OCI-LY7 (cell line): Measurements from ENCODE around the gene ELAC2. TPM values are rescaled to one million over a fixed set of nuclear protein-coding genes. Genes with fewer than 3 reads are reported as not detected.

ENCODE experiments used
- BruUV-seq: library from RNA; stranded (reverse); fragments of 400-500 nt; replicated peaks from 2 replicates; lab custom pipeline; 2021; lab: Mats Ljungman, UMichigan
- CTCF ChIA-PET: fragments of 300-600 bp; sonication (Branson Sonifier 250); formaldehyde crosslinking; loops from one replicate; lab custom pipeline; 2022; ENCODE audit warnings: antibody characterized with exemption; ENCODE audit not compliant: unreplicated experiment; lab: Charles Lee
- POLR2A ChIA-PET: fragments of 300-600 bp; sonication (Branson Sonifier 250); formaldehyde crosslinking; loops from one replicate; lab custom pipeline; 2022; ENCODE audit warnings: antibody characterized with exemption; lab: Charles Lee
- DNase-seq: peaks from one replicate; pipeline ENCODE4 v3.0.0-alpha.2; 2015; ENCODE audit warnings: low spot score
- H2AFZ ChIP-seq: fragments of 200-600 bp; sonication (generic), shearing (Covaris generic); 2 replicates; pipeline ENCODE4 v1.6.1; 2014; ENCODE audit warnings: mild to moderate bottlenecking, antibody characterized with exemption, low read length, moderate library complexity
- H3K27ac ChIP-seq: fragments of 200-600 bp; sonication (generic); 2 replicates; pipeline ENCODE4 v1.5.1; 2014; ENCODE audit warnings: mixed run types, low read depth, mild to moderate bottlenecking, moderate library complexity, low read length, inconsistent platforms; ENCODE audit not compliant: poor library complexity, severe bottlenecking
- H3K36me3 ChIP-seq: fragments of 200-600 bp; sonication (generic); 2 replicates; pipeline ENCODE4 v1.6.1; 2014; ENCODE audit warnings: mild to moderate bottlenecking, antibody characterized with exemption, low read length, moderate library complexity, mixed read lengths; ENCODE audit not compliant: insufficient read depth
- H3K4me1 ChIP-seq: fragments of 200-600 bp; sonication (generic); 2 replicates; pipeline ENCODE4 v1.5.1; 2014; ENCODE audit warnings: mild to moderate bottlenecking, low read length; ENCODE audit not compliant: insufficient read depth, poor library complexity, severe bottlenecking
- H3K4me2 ChIP-seq: fragments of 200-600 bp; sonication (generic); 2 replicates; pipeline ENCODE4 v1.6.1; 2014; ENCODE audit warnings: mild to moderate bottlenecking, low read length
- H3K4me3 ChIP-seq: fragments of 200-600 bp; sonication (generic); 2 replicates; pipeline ENCODE4 v1.5.1; 2014; ENCODE audit warnings: mild to moderate bottlenecking, low read depth, low read length; ENCODE audit not compliant: poor library complexity, severe bottlenecking
- H3K79me2 ChIP-seq: fragments of 200-600 bp; sonication (generic); 2 replicates; pipeline ENCODE4 v1.6.1; 2016; ENCODE audit warnings: low read depth, mild to moderate bottlenecking, low read length, moderate library complexity, mixed read lengths; ENCODE audit not compliant: insufficient read depth
- H3K9me2 ChIP-seq: fragments of 200-600 bp; sonication (generic); 2 replicates; pipeline ENCODE4 v1.6.1; 2016; ENCODE audit warnings: mild to moderate bottlenecking, low read length, mixed read lengths; ENCODE audit not compliant: insufficient read depth
- H3K9me3 ChIP-seq: fragments of 200-600 bp; sonication (generic); 2 replicates; pipeline ENCODE4 v1.6.1; 2014; ENCODE audit warnings: mild to moderate bottlenecking, mixed run types, low read length, mixed read lengths
- H4K20me1 ChIP-seq: fragments of 200-600 bp; sonication (generic); 2 replicates; pipeline ENCODE4 v1.6.1; 2014; ENCODE audit warnings: mild to moderate bottlenecking, antibody characterized with exemption, low read length, moderate library complexity, mixed read lengths; ENCODE audit not compliant: insufficient read depth
- CTCF ChIP-seq: fragments of 200-600 bp; sonication (generic); conservative IDR thresholded peaks from 2 replicates; pipeline ENCODE4 v1.5.1; 2014; ENCODE audit warnings: mild to moderate bottlenecking, antibody characterized with exemption, low read length, moderate library complexity, mixed read lengths
- EZH2phosphoT487 ChIP-seq: fragments of 200-600 bp; sonication (generic); IDR thresholded peaks from 2 replicates; pipeline ENCODE4 v1.6.1; 2018; ENCODE audit warnings: low read depth, borderline replicate concordance, mild to moderate bottlenecking, mixed run types, antibody characterized with exemption, low read length, moderate library complexity, mixed read lengths
- intact Hi-C: fragments of 100-400 bp; cut with micrococcal nuclease; formaldehyde crosslinking; loops from one replicate; pipeline ENCODE4 v1.10.0; 2022; ENCODE audit not compliant: unreplicated experiment
- total RNA-seq, 2 experiments: library from RNA; depleted of rRNA in 1 of 2; stranded (reverse); fragments of >200 nt in 1 of 2; shearing (Covaris generic) in 1 of 2; gene quantifications; 2 replicates each; pipeline ENCODE4 v1.2.3, GENCODE V29; 2014 to 2022

Gene ELAC2
- total RNA-seq, 2 experiments from 2014 or later: 90.7 to 127 TPM

- no peak for TF ChIP-seq CTCF
- no peak for TF ChIP-seq EZH2phosphoT487
- Histone ChIP-seq H2AFZ (no peak overlapping the region), H3K4me3 (no peak overlapping the region), H3K36me3 (peaks cover 11% of the 10 kb centered on the region; the same call in 1 of the 2 replicates), H3K4me1 (no peaks in the 10 kb centered on the region), H3K9me2 (no peaks in the 10 kb centered on the region), H3K27ac (no peak overlapping the region), H4K20me1 (no peaks in the 10 kb centered on the region), H3K79me2 (no peaks in the 10 kb centered on the region), H3K9me3 (no peaks in the 10 kb centered on the region), H3K4me2 (no peak overlapping the region)
- ChIA-PET CTCF (no interaction called here), POLR2A (no interaction called here)
- no TSS peak for BruUV-seq
- no peak for DNase-seq
- intact Hi-C loops: no loop called here
These were observed 70.8 kb downstream of the ELAC2 start for GRCh38 chr17:12947047-12947446.

Other genes with a start within 250 kb of the ELAC2 start
- gene ARHGAP44, start 228.5 kb downstream of the ELAC2 start, total RNA-seq (2014; rRNA removed; shearing (Covaris generic)): 11.1 and 13.7 TPM in 2 replicates
- 19.9 and 20.4 TPM in 2 replicates for gene ARHGAP44, start 228.5 kb downstream of the ELAC2 start, total RNA-seq (2022)